AG09319 (cell line): Measurements from ENCODE around the gene MYO18B.

Experiments used
- DNase-seq: peaks from one replicate; pipeline ENCODE4 v3.0.0-alpha.2; 2010; ENCODE audit warnings: low read depth; ENCODE audit errors: extremely low read depth
- TF ChIP-seq, protein P1 (sequence below): IDR thresholded peaks from 2 replicates; pipeline ENCODE4 v1.5.1; 2011; ENCODE audit warnings: low read depth, mild to moderate bottlenecking, inconsistent platforms, low read length, moderate library complexity

The MYO18B gene

DNA sequence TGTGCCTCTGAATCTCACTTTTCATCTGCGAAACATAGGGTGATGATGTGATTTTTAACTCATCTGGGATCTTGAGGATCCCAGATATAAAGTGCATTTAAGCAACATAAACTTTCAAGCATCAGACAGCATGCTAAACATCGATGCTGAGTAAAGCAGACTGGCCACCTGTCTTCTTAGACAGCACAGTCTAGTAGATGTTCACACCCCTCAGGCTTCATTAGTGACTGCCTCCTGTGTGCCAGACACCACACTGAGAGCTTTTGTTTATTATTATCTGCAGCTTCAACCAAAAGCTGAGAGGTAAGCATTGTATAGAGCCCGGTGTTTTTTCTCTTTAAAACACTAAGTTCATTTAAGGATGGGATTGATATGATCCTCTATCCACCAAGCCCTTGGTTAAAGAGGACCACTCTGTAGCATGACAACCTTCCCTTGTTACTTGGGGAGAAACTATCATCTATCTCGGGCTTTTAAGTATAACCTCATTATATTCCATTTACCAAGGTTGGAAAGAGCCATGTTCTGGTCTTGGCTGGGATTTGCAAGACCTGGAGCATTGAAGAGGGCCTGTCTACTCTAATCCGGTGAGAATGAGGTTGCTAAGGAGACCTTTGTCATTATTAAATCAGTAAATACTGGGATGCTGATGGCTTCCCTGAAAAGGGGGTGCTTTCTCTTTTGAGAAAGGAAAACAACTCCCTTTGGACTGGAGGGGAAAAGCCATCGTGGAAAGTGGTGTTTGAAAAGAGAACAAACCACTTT, 313.0 kb downstream of the MYO18B start:
- TF ChIP-seq, protein P1, sequence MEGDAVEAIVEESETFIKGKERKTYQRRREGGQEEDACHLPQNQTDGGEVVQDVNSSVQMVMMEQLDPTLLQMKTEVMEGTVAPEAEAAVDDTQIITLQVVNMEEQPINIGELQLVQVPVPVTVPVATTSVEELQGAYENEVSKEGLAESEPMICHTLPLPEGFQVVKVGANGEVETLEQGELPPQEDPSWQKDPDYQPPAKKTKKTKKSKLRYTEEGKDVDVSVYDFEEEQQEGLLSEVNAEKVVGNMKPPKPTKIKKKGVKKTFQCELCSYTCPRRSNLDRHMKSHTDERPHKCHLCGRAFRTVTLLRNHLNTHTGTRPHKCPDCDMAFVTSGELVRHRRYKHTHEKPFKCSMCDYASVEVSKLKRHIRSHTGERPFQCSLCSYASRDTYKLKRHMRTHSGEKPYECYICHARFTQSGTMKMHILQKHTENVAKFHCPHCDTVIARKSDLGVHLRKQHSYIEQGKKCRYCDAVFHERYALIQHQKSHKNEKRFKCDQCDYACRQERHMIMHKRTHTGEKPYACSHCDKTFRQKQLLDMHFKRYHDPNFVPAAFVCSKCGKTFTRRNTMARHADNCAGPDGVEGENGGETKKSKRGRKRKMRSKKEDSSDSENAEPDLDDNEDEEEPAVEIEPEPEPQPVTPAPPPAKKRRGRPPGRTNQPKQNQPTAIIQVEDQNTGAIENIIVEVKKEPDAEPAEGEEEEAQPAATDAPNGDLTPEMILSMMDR: no peak
- no peak for DNase-seq

DNA sequence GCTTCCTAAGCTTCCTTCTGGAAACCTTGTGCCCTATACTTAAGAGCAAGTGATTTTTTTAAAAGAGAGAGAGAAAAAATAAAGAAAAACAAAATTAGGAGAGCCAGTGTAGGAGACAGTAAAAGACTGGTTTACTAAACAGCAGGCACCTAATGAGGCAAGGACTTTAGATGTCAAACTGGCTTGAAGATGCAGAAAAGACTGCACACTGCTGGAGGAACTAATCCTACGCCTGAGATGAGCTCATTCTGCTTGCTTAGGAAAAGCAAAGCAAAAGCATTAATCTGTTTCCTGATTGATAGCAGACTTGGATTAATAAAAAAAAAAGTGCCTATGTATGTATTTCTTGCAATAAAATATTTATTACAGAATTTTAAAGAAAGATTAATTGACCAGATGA, 313.7 kb downstream of the MYO18B start:
- TF ChIP-seq, protein P1: no peak
- no peak for DNase-seq

DNA sequence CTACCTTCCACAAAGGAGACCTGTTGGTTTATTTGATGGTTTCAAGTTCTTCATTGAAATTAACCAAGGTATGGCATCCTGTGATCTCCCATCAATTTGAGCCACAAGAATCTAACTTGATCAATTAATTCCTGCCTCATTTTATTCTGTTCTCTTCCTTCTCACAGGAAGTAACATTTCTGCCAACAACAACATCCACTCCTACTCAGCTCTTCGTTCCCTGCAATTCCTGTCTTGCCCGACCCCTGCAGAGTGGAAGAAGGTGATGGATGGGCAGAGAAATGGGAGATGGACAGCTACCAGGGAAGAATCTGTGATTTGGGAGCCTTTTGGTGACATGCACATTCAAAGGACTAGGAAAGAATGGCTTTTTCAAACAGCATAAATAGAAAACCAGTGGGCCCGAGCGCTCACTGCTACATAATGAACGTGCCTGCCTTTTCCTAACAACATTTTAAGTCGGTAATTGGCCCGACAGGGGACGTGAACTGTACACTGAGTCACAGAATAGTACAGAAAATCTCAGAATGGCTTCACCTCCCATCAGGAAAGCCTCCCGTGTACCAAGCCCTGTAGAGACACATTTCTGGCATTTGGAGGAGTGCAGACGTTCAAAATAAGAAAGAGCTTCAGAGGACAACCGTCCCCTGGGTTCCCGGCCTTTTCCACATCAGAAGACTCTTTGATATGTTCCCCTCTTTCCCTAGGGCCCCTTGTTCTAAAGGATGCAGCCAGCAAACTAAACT, 314.6 kb downstream of the MYO18B start:
- DNase-seq: no peak
- TF ChIP-seq, protein P1: no peak

DNA sequence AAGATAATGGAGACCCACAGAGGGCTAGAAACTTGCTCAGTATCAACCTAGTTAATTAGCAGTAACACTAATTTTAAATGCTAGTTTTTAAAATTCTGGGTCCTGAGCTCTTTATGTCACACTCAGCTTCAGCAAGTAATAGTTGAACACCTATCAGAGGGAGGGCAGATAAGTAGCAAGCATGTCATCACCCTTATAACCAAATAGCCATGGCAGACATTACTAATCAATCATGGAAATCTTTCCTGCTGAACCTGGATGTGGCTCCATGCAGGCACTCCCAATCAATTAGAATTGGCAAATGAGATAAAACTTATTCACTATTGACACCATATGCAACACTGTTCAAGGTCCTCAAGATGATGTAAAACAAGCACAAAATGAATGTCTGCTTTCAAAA, 315.7 kb downstream of the MYO18B start:
- TF ChIP-seq, protein P1: no peak
- no peak for DNase-seq

DNA sequence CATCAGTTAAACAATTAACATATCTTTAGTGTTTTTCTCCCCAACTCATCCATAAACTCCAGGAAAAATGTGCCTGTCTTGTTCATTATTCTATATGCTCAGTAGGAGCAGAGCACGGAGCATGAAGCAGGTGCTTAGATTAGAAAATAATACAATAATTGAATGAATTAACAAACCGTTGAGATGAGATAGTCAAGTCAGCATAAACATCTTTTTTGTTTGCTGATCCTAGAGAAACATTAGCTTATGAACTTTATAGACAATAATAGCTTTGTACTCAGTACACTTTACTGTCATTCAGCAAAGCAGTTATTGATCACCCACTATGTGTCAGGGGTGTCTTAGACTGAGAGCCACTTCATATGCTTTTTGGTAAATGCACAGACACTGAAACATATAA, 322.1 kb downstream of the MYO18B start:
- no peak for DNase-seq
- TF ChIP-seq, protein P1: no peak

DNA sequence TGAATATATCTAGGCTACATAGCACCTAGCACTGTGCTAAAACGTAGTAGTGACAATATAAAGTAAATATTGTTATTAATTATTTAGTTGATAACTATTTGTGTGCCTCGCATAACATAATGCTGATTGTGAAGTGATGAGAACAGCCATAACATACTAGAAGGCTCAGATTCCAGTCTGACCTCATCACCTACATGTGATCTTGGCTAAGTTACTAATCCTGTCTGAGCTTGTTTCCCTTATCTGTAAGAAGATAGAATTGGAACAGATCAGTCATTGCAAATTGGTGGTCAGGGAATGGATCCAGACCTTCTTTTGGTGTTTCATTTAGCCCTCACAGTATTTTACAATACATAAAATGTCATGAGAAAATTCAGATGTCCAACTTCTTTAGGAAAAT, 323.9 kb downstream of the MYO18B start:
- TF ChIP-seq, protein P1: no peak
- no peak for DNase-seq

DNA sequence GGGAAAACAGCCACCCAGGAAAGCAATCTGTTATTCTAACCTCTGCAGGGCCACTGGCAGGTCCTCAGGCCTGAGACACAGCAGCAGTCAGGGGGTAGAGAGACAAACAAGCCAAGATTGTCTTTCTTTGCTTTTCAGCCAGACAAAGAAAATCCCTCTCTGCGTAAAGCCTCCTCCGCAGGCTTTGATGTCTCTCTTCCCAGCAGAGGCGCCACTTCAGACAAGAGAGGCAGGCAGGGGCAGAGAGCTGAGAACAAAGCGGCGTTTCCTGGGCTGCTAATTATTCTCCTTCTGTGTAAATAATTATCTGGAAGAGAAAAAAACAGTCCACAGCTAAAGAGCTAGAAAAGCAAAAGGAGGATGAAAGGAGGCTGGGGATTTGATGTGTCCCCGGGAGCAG, 324.5 kb downstream of the MYO18B start:
- no peak for DNase-seq
- TF ChIP-seq, protein P1: no peak
